HG02763 (cell line): Measurements from ENCODE around the gene TMEM59L.
A peak's percentile ranks its signal among the peaks of the same experiment; 100 is the strongest.
"Not testable (repeated sequence)": the region's sequence is repeated elsewhere in the genome, so short reads cannot be mapped to it uniquely, and the experiment has no call there.

Experiments used
- ATAC-seq: cut with Tn5 transposase; IDR thresholded peaks from one replicate; pipeline ENCODE4 v1.9.1; 2021; ENCODE audit warnings: mild to moderate bottlenecking, moderate library complexity; ENCODE audit not compliant: unreplicated experiment

The TMEM59L gene

DNA sequence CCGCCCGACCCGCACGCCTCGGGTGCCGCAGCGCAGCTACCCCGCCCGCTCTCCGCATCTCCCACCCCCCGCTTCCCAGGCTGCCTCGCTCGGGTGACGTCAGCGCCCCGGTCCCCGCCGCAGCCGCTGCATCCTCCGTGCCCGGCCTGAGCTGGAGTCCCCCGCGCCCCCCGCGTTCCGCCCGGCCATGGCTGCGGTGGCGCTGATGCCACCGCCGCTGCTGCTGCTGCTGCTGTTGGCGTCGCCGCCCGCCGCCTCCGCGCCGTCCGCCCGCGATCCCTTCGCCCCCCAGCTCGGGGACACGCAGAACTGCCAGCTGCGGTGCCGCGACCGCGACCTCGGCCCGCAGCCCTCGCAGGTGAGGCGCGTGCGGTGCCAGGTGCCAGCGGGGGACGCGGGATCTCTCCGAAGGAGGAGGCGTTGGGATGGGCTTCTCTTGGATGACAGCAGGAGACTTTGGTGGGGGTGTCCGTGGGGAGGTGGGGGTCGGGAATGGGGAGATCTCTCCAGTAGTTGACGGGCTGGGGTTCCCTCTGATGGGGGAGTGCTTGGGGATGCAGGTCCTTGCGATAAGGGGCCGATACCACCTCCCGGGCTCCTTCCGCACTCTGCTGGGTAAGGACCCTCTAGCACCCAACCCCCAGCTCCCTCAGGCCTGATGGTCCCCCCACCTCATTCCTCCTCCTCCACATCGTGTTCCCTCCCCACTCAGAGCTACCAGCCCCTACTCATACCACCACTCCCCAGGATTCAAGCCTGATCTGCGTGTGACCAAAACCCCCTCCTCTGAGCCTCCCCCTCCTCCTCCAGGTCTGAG lies at the start of gene TMEM59L:
TMEM59L (plus strand) TSS at position 99 of the 817 bp plus-strand sequence; CDS start at position 188, 89 bp downstream.
- no peak for ATAC-seq

DNA sequence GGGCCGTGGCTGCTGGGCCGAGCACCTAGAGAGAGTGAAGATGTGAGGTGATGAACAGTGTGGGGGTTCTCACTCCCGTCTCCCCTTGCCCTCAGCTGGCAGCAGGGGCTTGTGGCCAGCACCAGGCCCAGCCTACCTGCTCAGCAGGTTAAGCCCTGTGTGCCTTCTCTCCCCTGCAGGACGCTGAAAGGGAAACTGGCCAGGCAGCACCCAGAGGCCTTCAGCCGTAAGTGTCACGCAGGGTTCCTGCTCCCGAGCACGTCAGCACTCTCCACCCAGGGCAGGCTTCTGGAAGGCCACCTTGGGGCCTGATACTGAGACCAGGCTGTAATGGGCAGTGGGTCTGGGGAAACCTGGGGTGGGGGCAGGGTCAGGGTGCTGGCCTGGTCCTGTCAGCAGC lies 45.7 kb upstream of the TMEM59L start:
- ATAC-seq, result no peak

DNA sequence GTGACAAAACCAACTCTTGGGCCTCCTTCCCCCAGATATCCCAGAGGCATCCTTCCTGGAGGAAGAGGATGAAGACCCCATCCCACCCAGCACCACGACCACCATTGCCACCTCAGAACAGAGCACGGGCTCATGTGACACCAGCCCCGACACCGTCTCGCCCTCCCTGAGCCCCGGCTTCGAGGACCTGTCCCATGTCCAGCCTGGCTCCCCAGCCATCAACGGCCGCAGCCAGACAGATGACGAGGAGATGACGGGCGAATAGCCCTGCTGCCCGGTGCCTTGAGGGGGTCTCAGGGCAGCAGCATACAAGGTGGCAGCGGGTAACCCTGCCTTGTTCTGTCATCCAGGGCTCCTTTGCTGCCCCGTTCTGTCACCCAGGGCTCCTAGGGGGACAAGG lies 44.3 kb upstream of the TMEM59L start:
- no peak for ATAC-seq

DNA sequence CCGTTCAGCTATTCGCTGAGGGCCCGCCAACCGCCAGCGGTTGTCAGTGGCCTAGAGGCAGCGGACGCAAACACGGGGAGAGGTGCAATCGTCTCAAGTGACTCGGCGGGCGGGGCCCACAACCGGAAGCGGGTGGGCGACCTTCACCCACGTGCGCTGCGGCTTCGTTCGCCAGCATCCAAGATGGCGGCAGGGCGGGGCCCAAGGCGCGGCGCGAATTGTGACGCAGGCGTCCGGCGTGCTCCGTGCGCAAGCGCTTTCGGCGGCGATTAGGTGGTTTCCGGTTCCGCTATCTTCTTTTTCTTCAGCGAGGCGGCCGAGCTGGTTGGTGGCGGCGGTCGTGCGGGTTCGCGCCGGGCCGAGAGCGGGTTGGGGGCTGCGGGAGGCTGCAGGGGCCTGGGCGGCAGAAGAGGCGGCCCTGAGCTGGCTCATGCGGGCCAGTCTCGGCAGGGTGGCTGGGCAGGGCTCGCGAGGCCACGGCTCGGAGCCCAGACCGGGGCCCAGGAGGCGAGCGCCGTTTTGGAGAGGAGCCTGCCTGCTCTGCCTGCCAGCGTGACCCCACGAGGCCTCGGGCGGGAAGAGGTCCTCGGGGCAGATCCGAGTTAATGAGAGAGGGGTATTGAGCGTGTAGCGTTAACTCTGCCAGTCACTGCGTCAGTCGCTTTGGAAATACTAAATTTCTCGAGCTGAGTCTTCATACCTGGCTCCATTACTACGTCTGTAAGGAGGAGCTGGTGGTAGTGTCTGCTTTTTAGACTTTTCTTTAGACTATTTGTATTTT lies 40.9 kb upstream of the TMEM59L start, which contains the start of gene UBA52:
UBA52 (plus strand) TSS at position 294 of the 781 bp plus-strand sequence. CDS start 1,444 bp downstream, outside the sequence.
- ATAC-seq, result peak; percentile 91

DNA sequence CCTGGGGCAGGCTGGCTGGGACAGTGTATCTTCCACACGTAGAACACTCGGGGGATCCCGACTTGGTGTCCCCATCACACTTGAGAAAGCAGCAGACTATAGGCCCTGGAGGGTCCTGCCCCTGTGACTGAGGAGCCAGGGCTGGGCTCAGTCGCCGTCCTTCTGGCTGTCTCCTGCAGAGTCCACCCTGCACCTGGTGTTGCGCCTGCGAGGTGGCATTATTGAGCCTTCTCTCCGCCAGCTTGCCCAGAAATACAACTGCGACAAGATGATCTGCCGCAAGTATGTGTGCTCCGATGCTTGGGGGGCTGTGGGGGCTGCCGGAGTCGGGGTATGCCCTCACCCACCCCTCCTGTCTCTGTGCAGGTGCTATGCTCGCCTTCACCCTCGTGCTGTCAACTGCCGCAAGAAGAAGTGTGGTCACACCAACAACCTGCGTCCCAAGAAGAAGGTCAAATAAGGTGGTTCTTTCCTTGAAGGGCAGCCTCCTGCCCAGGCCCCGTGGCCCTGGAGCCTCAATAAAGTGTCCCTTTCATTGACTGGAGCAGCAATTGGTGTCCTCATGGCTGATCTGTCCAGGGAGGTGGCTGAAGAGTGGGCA lies 37.9 kb upstream of the TMEM59L start:
- no peak for ATAC-seq

DNA sequence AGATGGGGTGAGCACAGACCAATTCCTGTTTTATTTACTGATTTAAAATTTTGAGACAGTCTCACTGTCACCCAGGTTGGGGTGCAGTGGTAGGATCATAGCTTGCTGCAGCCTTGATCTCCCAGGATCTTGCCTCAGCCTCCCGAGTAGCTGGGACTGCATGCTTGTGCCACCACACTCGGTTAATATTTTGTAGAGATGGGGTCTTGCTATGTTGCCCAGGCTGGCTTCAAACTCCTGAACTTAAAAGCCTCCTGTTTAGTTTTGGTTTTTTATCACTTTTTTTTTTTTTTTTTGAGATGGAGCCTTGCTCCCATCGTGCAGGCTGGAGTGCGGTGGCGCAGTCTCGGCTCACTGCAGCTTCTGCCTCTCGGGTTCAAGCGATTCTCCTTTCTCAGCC lies 36.3 kb upstream of the TMEM59L start:
- ATAC-seq, result no peak

DNA sequence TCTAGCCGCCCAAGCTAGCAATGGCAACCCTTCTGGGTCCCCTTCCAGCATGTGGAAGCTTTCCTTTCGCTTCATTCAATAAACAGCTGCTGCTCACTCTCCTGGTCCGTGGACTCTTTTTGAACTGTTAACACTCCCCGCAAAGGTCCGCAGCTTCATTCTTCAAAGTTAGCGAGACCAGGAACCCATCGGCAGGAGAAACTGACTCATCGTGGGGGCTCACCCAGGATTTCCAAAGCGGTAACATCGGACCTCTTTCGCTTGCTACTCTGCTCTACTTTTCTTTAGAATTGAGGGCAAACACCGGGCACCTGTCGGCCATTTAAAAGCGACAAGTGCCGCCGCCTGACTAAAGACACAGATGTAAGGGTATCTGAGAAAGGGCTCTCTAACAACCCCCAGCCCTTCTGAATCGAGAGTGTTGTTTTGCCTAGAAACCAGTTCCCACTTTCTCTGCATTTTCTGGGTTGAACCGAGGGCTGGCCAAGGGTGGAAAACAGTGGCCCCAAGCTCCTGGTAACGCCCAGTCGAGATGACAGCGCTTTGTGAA lies 35.2 kb upstream of the TMEM59L start:
- no peak for ATAC-seq

DNA sequence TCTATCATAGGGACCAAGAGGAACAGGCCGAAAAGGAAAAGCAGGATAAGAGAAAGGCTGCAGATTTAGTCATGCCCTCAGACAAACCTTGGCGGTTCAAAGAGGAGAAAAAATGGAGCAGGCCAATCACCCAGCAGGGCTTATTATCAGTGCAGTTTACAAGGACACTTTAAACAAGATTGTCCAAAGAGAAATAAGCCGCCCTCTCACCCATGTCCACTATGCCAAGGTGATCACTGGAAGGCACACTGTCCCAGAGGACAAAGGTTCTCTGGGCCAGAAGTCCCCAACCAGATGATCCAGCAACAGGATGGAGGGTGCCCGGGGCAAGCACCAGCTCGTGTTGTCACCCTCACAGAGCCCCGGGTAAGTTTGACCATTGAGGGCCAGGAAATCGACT lies 32.4 kb upstream of the TMEM59L start:
- ATAC-seq, result no peak

DNA sequence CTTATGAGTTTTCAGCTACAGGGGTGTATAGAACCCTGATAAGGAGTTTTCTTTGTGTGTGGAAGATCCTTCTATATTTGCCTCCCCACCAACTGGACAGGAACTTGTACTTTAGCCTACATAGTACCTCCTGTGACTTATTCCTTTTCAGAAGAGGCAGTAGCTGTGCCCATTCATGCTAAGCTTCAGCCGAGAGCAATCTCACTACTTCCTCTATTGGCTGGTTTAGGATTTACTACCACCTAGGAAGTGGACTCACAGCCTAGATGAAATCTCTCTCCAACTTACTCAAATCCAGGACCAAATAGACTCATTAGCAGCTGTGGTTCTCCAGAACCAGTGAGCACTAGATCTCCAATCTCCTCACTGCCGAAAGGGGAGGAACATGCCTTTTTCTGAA lies 26.4 kb upstream of the TMEM59L start:
- no peak for ATAC-seq

DNA sequence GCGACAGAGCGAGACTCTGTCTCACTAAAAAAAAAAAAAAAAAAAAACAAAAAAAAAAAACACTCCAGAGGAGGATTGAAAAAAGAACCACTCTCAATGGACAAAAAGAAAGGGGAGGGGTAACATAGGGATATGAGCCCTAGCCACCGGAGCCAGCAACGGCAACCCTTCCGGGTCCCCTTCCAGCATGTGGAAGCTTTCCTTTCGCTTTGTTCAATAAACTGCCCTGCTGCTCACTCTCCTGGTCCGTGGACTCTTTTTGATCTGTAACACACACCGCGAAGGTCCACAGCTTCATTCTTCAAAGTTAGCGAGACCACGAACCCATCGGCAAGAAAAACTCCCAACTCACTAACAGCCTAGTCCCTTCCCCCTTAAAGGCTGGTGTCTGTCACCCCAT lies 25.1 kb upstream of the TMEM59L start:
- no peak for ATAC-seq

DNA sequence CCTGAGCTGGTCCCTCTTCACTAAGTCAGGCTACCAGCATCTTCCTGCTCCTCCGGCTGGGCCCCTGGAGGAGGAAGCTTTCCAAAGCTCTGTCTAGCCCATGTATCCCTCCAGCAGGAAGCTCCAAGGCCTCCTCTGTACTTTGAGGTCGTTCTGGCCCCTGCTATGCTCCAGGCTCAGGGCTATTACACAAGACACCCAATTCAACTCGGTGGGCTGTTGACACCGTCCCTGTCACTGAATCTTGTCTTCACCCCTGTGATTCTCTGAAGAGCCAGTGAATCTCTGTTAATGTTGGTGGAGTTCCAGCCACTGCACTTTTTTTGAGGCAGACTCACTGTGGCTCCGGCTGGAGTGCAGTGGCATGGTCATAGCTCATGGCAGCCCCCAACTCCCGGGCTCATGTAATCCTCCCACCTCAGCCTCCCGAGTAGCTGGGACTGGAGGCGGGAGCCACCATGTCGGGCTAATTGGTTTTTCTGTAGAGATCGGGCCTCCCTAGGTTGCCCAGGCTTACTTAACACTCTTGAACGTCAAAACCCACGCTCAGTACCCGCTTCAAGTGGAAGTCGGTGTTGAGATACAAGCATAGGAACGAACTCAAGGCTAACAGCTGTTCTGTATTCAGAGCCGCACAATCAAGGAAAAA lies 24.6 kb upstream of the TMEM59L start:
- no peak for ATAC-seq

DNA sequence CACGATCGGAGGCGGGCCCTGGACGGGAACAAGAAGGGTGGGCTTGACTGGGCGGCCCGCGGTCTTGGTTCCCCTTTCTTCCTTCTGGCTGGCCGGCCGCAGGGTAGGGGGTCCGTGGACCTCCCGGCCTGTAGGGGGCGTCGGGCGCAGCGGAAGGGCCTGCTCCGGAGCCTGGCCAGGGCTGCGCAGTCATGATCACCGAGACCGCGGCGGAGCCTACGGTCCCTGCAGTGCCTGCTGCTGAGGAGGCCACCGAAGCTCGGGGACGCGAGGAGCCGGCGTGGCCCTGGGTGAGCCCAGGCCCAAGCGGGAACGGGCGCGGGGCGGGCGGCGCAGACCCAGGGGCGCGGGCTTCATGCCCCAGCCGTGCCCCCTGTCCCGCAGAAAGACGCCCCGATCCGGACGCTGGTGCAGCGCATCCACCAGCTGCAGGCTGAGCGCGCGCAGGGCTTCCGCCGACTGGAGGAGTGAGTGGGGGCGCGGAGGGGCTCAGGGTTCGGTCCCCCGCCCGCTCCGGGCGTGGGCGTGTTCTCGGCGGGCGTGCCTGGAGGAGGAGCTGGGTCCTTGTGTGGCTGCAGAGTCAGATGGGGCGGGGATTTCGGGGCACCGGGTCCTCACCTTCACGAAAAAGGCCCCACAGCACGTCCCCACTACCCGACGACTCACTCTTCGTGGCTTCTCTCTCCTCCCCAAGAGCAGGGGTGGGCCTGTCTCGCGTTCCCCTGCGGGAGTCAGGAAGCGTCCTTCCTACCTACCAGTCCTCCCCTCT lies 23.9 kb upstream of the TMEM59L start, which contains the start of gene REX1BD:
REX1BD (plus strand) TSS at position 188 of the 769 bp plus-strand sequence; CDS start at position 192, 4 bp downstream.
- peak; percentile 79 for ATAC-seq

DNA sequence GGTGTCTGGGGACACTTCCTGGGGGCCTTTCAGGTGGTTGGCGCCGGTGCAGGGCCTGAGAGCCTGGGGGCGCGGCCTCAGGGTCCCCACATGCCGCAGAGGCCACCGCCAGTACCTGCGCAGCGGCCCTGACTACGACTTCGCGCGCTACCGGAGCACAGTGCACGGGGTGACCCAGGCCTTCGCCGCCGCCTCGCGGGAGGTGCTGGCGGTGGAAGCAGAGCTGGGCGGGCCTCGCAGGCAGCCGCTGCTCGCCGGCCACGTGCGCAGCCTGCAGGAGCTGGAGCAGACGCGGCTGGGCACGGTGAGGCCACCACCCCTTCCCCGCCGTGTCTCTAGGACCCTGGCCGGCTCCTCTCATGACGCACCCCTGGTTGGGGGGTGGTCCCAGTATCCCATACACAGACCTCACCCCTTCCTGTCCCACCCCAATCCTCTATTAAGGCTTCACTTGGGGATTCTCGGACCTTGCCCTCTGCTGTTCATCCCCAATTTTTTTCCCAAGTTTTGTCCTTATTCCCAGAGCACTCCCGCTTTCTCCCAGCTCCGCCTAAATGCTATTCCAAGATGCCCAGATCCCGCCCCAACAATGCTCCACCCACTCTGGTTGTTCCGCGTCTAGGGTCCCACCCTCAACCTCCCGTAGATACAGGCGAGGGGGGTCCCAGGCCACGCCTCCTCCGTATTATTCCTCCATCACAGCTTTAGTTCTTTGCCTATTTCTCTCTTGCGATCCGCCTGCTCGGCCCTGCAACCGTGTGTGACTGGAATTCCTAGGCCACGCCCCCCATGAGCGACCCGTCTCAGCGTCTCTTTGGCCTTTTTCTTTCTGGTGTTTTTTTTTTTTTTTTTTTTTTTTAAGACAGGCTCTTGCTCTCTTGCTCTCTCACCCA lies 23.0 kb upstream of the TMEM59L start:
- ATAC-seq, result peak; percentile 16

DNA sequence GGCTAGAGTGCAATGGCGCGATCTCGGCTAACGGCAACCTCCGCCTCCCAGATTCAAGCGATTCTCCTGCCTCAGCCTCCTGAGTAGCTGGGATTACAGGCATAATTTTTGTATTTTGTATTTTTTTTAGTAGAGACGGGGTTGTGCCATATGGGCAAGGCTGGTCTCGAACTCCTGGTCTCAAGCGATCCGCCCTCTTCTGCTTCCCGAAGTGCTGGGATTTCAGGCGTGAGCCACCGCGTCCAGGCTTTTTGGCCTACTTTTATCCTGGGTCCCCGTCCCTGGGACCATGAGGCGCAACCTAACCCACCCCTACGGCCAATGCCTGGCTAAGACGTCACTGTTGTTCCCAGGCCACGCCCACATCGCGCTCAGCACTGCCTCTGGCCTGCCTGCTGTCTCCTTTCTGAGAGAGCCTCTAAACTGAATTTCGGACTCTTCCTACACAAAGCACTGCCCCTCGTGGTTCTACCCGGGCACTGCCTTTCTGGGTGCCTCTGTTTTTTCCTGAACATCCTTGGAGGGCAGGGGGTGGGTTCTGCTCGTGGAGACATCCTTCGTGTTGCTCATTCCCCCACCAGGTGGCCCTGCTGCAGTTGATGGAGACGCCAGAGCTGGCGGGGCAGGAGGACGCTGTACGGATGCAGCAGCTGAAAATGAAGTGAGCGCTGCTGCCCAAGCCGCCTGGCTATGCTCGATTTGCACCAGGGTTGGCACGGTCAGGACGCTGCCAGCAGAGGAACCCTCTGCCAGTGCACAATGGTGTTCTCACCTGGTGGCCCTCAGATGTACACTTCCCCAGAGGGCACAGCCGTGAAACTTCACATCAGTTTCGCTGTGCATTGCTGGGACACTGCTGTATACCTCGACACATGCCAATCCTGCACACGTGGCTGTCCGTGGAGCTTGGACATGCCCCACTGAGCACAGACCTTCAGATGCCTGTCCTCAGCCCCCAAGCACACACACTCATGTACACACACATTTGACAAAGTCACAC lies 22.1 kb upstream of the TMEM59L start:
- ATAC-seq, result no peak

DNA sequence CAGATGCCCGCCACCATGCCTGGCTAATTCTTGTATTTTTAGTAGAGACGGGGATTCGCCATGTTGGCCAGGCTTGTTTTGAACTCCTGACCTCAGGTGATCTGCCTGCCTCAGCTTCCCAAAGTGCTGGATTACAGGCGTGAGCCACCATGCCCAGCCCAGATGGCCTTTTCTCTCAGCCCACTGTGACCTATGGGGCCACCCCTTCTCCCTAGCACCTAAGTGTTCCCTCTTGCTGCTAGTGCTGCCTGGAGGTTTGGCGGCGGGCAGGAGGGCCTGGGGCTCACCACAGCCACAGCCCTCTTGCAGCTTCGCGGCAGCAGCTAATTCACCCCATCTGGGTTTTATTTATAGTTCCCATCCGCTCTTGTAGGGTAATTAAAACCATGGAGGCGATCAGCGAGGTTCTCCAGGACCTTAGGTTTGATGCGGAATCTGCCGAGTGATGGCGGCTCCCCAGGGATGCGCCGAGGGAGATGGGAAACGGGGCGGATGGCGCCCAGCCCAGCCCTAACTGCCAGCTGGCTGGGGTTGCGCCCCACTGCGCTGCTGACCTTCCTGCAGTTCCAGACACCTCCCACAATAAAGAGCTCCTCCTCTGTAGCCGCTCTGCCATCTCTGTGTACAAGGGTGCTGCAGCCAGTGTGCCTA lies 20.8 kb upstream of the TMEM59L start:
- no peak for ATAC-seq

DNA sequence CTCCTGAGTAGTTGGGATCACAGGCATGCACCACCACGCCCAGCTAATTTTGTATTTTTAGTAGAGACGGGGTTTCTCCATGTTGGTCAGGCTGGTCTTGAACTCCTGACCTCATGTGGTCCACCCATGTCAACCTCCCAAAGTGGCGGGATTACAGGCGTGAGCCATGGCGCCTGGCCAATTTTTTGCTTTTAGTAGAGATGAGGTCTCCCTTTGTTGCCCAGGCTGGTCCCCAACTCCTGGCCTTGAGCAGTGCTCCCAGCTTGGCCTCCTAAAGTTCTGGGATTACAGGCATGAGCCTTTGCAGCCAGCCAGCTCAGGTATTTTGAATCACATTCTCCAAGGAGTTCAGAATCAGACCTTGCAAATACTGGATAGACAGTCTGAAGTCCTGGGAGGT lies 19.9 kb upstream of the TMEM59L start:
- ATAC-seq, result not testable (repeated sequence)
